ENCODE measurements around the gene RTBDN.

Gene RTBDN

DNA sequence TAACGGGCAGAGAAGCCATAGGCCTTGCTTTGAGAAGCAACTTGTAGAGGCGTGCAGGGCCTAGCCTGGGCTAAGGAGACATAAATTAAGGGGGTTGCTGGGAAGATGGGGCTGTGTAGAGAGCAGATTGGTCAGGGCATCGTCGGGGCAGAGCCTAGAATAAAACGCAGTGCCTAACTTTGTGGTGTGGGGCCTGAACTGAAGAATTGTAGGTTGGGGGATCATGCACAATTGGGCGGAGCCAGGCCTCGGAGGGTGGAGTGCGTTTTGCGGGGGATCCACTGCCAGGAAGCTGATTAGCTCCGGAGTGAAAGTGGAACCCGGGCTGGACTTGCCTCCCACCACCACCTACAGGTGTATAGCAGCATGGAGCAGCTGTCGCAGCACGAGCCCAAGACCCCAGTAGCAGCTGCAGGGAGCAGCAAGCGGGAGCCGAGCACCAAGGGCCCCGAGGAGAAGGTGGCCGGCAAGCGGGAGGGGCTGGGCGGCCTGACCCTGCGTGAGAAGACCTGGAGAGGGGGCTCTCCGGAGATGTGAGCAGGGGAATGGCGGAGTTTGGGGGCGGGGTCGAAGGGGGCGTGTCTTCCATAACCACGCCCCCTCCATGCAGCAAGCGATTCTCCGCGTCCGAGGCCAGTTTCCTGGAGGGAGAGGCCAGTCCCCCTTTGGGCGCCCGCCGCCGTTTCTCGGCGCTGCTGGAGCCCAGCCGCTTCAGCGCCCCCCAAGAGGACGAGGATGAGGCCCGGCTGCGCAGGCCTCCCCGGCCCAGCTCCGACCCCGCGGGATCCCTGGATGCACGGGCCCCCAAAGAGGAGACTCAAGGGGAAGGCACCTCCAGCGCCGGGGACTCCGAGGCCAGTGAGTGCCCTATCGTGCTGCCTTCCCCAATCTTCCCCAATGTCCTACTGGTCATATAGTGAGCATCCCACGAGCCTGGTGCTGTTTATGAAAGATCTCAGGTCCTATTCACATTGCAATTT lies 33.0 kb upstream of the RTBDN start:
- no peak for DNase-seq (ENCODE audit: low read depth, low spot score)
- H3K4me3 ChIP-seq (ENCODE audit: low read depth, low read length) = peak overlapping the region; percentile 51

DNA sequence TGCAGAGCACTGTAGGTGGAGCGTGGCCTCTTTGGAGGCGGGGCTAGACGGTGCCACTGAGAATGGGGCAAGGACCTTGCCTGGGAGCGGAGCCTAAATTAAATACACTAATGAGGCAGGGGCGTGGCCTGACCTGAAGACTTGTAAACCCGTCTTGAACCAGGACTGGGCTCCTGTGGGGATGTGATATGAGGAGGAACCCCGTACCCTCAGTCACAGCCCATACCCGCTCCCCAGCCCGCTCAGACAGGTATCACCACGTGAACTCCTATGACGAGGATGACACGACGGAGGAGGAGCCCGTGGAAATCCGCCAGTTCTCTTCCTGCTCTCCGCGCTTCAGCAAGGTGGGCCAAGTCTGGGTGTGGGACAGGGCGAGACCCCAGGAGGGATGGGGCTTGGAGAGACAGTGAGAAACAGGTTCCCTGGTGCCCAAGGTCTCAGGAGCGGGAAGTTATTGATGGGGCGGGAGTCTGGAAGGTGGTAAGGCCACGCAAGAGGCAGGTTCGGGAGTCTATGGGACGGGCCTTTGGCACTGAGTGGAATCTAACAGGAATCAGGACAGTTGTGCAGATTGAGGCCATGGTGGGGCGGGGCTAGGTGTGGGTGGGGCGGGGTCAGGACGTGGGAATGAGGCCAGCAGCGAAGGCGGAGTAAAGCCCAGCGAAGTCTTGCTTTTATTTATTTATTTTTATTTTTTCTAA lies 32.2 kb upstream of the RTBDN start:
- no peak overlapping the region for H3K4me3 ChIP-seq (ENCODE audit: low read depth, low read length)
- POLR2A ChIA-PET = no interaction called here
- DNase-seq (ENCODE audit: low read depth, low spot score) = no peak
- CTCF ChIA-PET = interaction anchor here (4.6 kb wide), 1 partner anchor 19 kb away, joined by 46 read pairs; no protein-coding TSS in a partner anchor
- TF ChIP-seq, protein P1, sequence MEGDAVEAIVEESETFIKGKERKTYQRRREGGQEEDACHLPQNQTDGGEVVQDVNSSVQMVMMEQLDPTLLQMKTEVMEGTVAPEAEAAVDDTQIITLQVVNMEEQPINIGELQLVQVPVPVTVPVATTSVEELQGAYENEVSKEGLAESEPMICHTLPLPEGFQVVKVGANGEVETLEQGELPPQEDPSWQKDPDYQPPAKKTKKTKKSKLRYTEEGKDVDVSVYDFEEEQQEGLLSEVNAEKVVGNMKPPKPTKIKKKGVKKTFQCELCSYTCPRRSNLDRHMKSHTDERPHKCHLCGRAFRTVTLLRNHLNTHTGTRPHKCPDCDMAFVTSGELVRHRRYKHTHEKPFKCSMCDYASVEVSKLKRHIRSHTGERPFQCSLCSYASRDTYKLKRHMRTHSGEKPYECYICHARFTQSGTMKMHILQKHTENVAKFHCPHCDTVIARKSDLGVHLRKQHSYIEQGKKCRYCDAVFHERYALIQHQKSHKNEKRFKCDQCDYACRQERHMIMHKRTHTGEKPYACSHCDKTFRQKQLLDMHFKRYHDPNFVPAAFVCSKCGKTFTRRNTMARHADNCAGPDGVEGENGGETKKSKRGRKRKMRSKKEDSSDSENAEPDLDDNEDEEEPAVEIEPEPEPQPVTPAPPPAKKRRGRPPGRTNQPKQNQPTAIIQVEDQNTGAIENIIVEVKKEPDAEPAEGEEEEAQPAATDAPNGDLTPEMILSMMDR (IDR thresholded peaks at IDR 0.05; ENCODE audit: insufficient read depth, low read length, missing control alignments) = no peak

More for the DNA sequence above, 33.0 kb upstream of the RTBDN start:
- ChIA-PET CTCF (interaction anchor here (2.2 kb wide), 1 partner anchor 19 kb away, joined by 7 read pairs; no protein-coding TSS in a partner anchor), POLR2A (no interaction called here)
- TF ChIP-seq, protein P1 (IDR thresholded peaks at IDR 0.05; ENCODE audit: insufficient read depth, low read length, missing control alignments) = no peak

DNA sequence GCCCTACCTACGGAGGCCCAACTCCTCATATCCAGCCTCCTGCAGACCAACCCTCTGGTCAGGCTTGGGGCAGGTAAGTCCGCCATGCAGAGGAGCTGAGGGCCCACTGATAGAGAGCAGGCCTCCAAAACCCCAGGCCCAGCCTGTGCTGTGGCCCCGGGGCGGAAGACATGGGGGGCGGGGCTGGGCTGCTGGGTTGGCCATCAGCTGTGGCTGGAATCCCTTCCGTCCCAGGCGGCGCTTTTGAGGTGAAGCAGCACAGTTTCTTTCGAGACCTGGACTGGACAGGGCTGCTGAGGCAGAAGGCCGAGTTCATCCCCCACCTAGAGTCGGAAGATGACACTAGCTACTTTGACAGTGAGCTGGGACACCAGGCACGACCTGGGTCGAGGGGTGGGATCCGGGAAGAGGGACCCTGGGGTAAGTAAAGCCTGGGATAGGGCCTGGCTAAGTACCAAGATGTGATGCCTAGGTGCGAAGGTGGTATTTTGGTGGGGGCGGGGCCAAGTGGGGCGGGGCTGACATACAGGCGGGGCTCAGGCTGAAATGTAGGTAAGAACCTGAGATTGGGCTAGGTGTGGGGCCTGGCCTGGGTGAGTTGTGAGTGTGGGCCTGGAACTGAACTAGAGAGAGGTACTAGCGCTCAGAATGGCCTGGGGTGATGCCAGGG lies 31.5 kb upstream of the RTBDN start:
- TF ChIP-seq, protein P1 (IDR thresholded peaks at IDR 0.05; ENCODE audit: insufficient read depth, low read length, missing control alignments) = no peak
- CTCF ChIA-PET = interaction anchor here (4.6 kb wide), 1 partner anchor 19 kb away, joined by 46 read pairs; no protein-coding TSS in a partner anchor
- DNase-seq (ENCODE audit: low read depth, low spot score) = no peak
- no peak overlapping the region for H3K4me3 ChIP-seq (ENCODE audit: low read depth, low read length)
- POLR2A ChIA-PET = no interaction called here

DNA sequence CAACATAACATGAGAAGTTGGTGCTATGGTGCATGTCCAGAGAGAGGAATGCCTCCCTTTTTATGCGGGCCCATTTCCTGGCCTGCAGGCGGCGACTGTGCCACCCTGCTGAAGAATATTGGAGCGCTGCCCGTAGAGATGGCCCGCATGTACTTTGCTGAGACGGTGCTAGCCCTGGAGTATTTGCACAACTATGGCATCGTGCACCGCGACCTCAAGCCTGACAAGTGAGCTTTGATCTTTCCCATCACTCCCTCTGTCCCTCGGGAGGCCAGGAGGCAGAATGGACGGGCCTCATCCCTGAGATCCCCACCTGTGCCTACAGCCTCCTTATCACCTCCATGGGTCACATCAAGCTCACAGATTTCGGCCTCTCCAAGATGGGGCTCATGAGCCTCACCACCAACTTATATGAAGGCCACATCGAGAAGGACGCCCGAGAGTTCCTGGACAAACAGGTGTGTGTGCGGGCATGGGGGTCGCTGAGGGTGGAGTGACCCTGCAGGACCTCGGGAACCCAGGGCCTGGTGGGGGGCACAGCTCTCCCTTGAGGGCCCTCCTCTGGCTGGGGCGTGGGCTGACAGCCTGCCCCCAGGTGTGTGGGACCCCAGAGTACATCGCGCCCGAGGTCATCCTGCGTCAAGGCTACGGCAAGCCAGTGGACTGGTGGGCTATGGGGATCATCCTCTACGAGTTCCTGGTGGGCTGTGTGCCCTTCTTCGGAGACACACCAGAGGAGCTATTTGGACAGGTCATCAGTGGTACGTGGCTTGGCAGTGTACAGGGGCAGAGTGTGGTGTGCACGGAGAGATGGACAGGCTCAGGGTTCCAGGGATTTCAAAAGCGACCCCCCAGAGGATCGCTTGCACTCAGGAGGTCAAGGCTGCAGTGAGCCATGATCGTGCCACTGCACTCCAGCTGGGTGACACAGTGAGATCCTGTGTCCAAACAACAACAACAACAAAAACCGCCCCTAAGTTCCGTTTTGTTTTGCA lies 30.6 kb upstream of the RTBDN start:
- CTCF ChIA-PET = interaction anchor here (1.8 to 4.6 kb wide), 2 partner anchors 18 to 107 kb away, joined by 6 to 46 read pairs; no protein-coding TSS in a partner anchor
- no peak overlapping the region for H3K4me3 ChIP-seq (ENCODE audit: low read depth, low read length)
- DNase-seq (ENCODE audit: low read depth, low spot score) = no peak
- TF ChIP-seq, protein P1 (IDR thresholded peaks at IDR 0.05; ENCODE audit: insufficient read depth, low read length, missing control alignments) = no peak
- POLR2A ChIA-PET = interaction anchor here (0.6 kb wide), 1 partner anchor 128 kb away, joined by 3 read pairs; the partner anchor contains the start of gene GET3

DNA sequence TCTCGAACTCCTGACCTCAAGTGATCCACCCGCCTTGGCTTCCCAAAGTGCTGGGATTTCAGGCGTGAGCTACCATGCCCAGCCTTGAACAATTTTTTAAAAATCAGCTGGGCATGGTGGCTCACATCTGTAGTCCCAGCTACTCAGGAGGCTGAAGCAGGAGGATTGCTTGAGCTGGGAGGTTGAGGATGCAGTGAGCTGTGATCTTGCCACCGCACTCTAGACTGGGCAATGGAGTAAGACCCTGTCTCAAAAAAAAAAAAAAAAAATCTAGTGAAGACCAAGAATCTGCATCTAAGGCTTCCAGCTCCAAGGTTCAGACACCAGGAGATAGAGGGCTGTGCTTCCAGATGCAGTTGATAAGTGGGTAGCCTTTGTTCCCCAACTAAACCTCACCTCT lies 29.8 kb upstream of the RTBDN start:
- CTCF ChIA-PET = interaction anchor here (1.2 to 4.6 kb wide), 3 partner anchors 8 to 106 kb away, joined by 3 to 46 read pairs (median 6); no protein-coding TSS in a partner anchor
- POLR2A ChIA-PET = interaction anchor here (0.6 kb wide), 1 partner anchor 127 kb away, joined by 3 read pairs; the partner anchor contains the start of gene GET3
- no peak overlapping the region for H3K4me3 ChIP-seq (ENCODE audit: low read depth, low read length)
- TF ChIP-seq, protein P1 (IDR thresholded peaks at IDR 0.05; ENCODE audit: insufficient read depth, low read length, missing control alignments) = no peak
- no peak for DNase-seq (ENCODE audit: low read depth, low spot score)

Measured in AG04449 (cell line).